GDM1 (cell line): ENCODE data around the gene INO80C.
"Not testable (repeated sequence)": the region's sequence is repeated elsewhere in the genome, so short reads cannot be mapped to it uniquely, and the experiment has no call there.

Source experiments
- DNase-seq: peaks from one replicate; lab custom pipeline; 2025; lab: John Stamatoyannopoulos, UW

INO80C gene

DNA sequence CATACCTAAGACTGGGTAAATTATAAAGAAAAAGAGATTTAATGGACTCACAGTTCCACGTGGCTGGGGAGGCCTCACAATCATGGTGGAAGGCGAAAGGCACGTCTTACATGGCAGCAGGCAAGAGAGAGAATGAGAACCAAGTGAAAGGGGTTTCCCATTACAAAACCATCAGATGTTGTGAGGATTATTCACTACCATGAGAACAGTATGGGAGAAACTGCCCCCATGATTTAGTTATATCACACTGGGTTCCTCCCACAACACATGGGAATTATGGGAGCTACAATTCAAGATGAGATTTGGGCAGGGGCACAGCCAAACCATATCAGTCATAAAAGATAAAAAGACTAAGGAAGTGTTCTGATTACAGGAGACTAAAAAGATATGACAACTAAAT lies 8.5 kb downstream of the INO80C start:
- DNase-seq, result not testable (repeated sequence)

DNA sequence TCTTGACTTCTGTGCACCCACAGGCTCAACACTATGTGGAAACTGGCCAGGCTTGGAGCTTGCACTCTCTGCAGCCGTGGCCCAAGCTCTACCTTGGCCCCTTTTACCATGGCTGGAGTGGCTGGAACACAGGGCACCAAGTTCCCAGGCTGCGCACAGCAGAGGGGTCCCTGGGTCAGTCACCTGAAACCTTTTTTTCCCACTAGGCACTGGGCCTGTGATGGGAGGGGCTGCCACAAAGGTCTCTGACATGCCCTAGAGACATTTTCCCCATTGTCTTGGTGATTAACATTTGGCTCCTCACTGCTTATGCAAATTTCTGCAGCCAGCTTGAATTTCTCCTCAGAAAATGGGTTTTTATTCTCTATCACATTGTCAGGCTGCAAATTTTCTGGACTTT lies 9.4 kb downstream of the INO80C start:
- DNase-seq, result not testable (repeated sequence)

DNA sequence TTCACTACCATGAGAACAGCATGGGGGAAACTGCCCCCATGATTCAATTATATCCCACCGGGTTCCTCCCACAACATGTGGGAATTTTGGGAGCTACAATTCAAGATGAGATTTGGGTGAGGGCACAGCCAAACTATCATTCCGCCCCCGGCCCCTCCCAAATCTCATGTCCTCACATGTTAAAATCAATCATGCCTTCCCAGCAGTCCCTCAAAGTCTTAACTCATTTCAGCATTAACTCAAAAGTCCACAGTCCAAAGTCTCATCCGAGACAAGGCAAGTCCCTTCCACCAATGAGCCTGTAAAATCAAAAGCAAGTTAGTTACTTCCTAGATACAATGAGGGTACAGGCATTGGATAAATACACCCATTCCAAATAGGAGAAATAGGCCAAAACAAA lies 10.2 kb downstream of the INO80C start:
- not testable (repeated sequence) for DNase-seq

DNA sequence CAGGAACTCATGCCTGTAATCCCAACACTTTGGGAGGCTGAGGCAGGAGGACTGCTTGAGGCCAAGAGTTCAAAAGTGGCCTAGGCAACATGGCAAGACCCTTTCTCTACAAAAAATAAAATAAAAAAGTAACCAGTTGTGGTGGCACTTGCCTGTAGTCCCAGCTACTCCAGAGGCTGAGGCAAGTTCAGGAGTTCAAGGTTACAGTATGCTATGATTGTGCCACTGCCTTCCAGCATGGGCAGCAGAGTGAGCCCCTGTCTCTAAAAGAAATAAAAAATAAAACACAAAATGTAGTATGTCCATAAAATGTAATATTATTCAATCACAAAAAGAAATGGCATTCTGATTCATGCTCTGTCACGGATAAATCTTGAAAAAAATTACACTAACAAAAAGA lies 11.9 kb downstream of the INO80C start:
- no peak for DNase-seq

DNA sequence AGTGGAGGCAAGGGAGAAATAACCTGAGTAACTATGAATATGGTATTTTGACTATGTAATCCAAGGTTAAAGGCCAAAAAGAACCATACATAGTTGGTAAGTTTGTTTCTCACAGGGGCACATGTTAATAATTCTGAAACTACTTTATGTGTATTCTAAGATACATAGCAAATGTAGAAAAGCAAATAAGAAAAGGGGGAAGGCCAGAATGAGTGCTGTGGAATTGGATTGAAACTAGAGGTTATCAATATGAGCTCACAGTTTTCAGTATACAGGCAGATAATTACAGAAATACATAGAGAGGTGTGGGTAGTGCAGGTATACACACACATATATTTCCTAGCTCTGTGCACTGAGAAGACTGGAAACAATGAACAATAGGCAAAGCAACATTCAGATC lies 13.7 kb downstream of the INO80C start:
- no peak for DNase-seq

DNA sequence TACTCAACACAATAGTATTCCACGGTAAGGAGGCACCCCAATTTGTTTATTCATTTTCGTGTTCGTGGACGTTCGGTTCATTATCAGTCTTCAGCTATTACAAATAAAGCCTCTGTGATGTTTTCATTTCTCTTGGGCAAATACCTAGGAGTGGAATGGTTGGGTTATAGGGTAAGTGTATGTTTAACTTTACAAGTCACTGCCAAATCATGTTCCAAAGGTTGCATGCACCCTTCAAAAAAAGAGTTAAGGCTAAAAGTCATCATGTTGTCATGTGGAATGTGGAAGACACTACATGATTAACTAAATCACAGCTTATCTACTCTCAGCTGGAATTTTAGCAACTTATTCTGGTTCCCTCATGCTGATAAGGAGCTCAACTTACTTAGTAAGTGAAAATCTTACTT lies 15.8 kb downstream of the INO80C start:
- DNase-seq, result no peak

DNA sequence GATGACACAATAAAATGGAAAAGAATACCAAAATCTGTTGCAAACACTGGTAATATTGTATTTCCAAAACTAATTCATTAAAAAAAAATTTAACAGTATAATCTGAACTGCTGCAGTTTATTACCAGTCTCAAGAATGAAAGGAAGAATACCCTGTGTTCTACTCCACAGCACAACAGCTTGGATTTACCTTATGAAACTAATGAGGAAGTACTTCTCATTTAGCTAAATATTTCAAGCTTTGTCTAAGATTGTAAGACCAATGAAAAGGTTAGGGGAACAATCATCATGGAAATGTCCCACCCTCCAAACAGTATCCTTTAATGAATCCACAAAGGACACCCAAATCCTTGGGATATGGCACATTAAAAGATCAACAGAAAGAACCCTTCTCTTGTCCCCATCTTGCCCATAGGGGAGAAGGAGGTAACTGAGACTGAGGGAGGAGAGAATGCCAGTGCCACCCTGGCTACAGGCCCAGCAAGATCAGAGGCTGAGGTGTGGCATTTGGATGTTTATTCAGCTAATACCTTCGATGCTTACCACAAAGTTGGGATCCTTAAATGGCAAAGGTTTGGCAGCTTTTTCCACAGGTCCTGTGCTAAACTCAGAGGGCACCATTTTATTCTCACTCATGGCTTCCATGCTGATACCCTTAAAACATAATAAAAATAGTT lies 17.7 kb downstream of the INO80C start:
- DNase-seq, result no peak

DNA sequence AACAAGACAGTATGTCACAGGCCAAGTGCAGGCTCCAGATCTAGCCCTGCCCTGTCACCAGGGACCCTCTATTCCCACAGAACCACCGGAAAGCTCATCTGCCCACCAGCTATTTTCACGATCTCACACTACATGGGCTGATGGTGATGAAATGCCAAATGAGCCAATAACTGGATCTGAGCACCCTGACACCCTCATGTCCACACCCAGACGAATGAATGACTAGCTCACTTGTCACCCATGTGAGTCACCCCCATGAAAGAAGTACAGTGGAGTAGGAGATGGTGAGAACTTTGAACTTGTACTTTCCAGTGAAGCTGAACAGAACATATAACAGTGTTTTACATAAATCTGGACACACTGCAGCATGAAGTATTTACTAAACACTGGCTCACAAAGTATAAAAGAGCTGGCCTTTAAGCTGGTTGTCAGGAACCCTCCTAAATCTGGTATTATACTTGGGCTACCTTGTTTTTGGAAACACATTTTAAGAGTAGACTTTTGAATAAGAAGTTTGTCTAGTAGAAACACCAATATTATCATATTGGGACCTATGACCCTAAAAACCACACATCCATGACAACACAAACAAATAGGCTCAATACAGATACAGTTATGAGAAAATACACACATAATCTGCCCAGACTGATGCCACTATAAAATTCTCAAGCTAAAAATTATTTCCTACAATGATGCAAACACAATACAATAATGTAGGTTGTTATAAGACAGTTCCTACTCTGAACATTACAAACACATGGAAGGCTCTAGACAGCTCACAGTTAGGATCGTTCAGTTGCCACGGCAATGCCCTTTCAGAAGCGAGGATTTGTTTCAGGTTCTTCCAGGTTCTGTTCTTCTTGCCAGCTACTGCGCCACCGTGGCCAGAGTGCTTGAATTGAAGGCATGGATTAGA lies 19.0 kb downstream of the INO80C start:
- no peak for DNase-seq

DNA sequence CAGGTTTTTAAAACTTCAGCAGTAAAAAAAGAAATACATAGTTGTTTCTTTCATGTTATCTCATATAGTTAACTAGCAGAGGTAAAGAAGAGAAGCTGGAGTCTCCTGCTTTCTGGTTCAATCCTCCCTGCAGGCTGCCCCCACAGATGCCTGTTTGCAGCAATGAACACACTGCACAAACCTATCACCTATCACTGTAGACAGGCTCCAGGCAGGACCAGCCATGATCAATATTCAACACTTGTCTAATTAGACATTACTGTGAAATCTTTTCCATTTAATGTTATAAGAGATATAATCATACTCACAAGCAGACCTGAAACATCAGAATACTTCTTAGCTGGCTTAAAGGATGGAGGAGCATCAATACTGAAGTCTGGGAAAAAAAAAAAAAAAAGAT lies 19.8 kb downstream of the INO80C start:
- no peak for DNase-seq

DNA sequence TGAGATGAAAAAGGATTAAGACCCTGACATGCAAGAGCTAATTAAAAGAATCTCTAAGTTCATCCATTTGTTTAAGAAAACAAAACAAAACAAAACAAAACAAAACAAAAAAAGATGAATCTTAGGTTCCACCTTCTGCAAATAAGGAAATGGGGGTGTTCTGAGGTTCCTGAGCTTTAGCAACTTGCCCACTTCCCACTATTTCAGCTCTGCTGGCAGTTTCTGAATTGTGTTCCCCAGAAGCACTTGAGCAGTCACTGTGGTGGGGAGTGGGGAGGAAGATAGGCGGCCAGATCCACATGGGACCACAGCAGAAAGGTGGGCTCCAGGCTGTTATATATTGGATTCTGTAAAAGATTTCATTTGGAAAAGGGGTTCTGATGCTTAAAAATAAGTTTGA lies 20.3 kb downstream of the INO80C start:
- no peak for DNase-seq

DNA sequence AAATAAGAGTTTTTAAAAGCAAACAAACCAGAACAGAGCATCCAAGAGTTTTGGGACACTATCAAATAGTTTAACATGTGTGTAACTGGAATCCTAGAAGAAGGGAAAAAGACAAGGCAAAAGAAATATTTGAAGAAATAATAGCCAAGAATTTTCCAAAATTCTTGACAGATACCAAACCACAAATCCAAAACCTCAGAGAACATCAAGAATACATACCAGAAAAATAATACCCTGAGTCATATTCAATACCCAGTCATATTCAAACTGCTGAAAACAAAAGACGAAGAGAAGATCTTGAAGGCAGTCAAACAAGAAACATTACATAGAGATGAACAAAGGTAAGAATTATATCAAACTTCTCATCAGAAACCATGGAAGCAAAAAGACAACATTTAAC lies 22.9 kb downstream of the INO80C start:
- DNase-seq, result no peak

DNA sequence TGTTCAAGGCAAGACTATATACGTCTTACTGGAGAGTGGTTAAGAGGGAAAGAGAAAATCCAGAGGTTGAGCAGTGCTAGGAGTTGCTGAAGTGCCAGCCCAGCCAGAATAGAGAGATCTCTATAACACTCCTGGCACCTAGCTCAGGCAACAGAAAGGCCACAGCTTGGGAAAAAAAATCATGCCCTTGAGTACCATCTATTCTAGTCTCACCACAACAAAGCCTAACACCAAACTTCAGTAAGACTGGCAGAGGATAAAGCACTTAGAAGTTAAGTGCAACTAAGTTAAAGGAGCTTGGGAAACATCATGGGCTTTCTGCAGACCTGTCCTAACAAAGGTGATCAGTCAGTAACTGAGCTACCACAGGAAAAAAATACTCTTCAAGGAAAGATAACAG lies 24.2 kb downstream of the INO80C start:
- no peak for DNase-seq

DNA sequence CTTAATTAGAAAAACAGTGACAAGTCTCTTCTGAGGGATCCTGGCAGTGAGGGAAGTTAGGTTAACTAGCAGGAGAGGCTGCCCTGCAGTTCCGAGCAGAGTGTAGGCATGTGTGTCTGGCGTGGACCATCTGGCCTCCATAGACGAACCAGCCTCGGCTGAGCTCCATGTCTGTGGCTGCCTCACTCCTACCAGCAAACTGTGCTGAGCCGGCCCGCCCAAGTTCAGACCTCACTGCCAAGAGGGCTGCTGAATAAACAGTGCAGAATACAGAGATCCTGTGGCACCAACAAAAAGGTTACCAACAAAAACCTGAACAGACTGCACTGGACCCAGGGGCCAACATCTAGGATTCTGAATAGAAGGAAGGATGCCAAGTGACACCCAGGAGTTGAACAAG lies 27.3 kb downstream of the INO80C start:
- DNase-seq, result no peak

DNA sequence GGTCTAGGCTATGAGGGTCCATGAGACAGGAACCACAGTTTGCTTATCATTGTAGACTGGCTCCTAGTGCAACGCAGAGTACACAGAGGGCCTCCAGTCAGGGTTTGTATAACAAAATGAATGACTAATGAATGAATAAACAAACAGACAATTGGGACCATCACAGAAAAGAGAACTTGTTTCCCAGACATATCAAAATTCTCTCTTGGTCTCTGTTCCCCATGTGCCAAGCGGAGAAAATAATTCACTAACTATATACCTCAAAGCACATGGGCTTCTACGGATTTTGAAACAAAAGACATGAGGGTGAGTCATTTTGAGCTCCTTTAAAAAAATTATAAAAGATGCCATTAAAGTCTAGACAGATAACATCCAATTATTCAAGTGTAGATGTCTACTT lies 28.0 kb downstream of the INO80C start:
- no peak for DNase-seq

DNA sequence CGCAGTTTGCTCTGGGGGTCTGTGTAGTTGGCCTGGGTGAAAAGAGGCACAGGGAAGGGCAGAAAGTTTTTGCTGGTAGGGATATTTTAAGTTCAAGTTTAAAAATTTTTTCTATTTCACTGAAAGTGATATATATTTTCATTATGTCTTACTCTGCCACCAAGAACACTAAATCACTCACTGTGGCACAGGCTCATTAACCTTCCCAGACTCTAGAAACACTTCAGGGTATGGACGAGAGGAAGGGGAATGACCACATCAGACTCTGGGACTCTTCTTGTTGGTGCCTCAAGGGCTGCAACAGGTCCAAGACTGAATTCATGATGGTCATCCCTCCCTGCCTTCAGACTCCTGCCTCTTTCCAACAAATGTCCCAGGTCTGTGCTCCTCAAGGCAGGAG lies 29.0 kb downstream of the INO80C start:
- DNase-seq, result no peak

DNA sequence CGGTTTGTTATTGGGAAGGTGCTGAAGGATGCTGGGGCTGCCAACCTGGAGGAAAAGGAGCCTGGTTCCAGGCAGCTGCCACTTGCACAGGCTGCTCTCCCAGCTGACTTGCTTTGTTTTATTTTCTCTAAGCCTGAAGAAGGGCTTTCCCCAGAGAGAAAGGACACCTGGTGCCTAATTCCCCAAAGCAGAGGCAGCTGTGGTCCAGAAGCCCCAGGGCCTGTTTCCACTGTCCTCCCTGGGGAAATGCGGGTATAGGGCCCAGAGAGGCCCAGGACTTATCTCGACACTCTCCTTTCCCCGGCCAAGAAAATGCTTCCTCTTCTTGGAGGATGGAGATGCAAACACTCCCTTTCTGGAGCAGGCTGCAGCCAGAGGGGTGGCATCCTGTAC lies 30.1 kb downstream of the INO80C start:
- no peak for DNase-seq

DNA sequence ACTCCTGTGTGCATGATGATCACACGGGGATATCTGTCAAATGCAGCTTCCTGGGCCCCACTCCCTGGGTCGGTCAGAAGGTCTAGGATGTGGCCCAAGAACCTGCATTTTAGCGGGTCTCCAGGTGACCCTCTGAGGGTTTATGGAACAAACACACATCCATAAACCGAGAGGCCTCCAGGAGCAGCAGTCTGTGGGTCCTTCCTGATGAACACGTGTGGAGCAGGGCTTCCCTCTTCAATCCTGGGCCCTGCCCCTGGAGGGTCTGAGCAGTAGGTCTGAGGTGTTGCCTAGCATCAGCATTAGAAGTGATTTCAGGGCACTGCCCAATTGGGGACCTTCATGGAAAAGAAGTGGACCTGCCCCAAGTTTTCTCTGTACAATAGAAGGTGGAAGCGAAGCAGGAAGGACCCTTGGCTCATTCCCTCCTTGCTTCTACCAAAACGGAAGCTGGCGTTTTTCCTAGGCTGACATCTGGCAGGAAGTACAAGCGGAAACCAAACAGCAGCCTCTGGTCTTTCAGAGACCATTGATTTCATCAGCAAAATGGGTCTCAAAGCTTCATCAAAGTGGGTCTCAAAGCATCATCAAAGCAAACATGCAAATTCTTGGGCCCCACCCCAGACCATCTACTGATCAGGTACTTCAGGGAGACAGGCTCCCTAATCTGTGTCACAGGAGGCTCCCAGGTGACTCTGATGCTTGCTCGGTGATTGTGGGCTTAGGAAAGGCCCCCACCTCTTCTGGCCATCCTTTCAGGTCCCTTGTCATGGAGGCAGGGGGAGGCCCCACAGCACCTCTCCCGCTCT lies 30.7 kb downstream of the INO80C start:
- no peak for DNase-seq

DNA sequence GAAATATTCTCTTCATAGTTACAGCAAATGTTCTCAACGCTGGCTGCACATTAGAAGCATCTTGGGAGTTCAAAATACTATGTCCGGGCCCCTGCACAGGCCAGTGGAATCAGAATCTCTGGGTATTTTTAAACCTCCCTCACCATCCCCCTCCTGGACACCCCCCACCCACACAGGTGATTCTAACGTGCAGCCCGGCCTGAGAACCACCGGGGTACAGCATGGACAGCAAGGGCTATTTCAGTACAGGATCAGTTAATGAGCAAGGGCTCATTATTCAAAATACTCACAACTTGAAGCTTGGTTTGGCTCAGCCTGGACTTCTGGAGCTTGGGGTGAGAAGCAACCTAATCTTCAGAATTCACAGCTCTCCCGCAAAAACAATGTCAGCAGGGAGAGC lies 31.4 kb downstream of the INO80C start:
- no peak for DNase-seq

DNA sequence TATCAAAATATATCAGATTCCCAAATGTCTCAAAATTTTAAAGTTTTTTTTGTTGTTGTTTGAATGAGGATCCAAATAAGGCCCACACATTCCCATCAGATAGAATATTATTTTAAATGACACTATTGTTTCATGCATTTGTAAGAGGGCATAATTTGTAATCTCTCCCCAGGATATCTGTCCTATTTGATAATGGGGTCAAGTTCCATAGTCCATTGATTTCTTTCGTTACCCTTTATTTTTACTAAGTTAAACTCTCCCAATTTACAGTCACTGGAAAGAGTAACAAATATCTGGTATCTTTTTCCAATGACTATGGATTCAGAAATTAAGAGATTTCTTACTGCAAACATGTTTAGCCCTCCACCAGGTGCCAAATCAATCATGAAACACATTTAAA lies 32.4 kb downstream of the INO80C start:
- DNase-seq, result no peak

DNA sequence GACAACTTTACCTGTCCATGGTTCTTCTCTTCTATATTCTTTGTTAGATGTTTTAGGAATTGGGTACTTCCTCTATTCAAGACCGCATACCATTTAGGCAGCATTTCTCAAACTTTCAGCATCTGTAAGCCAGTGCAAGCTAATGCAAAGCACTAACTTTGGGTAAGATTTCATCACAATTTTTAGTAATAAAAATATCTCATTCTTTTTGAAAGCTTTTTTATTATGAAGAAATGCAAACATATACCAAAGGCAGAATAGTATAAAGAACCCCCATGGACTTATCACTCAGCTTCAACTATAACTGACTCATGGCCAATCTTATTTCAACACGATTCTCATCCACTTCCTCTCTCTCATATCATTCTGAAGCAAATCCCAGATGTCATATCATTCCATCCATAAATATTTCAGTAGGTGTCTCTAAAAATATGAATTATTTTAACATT lies 32.9 kb downstream of the INO80C start:
- DNase-seq, result no peak

DNA sequence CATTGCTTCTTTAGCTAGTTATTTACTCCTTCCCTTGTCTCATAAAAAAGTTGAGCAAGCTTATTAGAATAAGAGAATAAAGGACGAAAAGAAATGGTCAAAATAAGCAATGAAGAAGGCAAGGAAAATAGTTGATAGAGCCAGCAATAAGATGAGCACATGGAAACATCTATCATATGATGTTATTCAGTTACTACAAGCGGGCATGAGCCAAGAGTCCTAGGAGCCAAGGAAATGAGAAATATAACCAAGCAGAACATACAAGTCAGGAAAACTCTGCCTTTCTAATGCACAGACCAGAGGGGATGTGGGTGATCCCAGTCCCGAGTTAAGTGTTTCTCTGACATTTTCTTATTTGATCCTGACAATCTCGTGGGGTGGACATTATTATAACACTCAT lies 33.9 kb downstream of the INO80C start:
- DNase-seq, result no peak

DNA sequence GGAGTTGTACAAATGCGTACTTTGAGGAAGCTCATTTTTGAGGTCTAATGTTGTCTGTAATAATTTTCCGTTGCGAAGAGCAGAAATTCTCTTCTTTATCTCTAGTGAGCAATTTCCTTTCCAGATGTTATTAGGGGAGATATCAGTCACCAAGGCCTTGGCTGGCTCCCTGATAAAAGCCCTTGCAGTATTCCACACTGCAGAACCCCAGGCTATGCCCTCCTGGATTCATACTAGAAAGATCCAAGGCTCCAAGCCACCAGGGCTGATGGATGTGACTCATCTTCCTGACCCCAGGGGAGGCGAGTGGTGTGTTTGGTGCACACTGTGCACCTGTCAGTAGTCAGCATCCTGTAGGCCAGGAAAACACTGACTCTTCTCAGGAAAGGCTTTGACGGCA lies 34.7 kb downstream of the INO80C start:
- peak; percentile 42 for DNase-seq

DNA sequence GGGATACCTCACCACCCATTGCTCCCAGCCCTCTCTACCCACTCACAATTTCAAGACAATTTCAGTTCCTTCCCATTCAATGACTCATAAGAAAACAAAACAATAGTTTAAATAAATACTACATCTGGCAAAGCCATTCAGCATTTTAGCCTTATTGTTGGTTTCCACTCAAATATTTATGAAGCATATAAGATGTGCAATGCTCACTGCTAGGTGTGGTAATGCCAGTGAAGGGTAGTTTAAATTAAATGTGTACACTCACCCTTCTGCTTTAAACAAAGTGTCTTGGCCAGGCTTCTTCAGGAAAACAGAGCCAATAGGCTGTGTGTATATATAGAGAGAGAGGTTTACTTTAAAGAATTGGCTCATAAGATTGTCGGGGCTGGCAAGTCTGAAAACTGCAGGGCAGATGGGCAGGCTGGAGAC lies 37.0 kb downstream of the INO80C start:
- DNase-seq, result no peak
